ENCODE measurements around the gene SVIP. TPM values are rescaled to one million over a fixed set of nuclear protein-coding genes. Genes with fewer than 3 reads are reported as not detected.
A peak's percentile ranks its signal among the peaks of the same experiment; 100 is the strongest.

The SVIP gene
- 10 to 100 TPM; 40.2 to 46.0 (median 43.8) TPM for polyA plus RNA-seq (ENCODE audit: insufficient read length in 3 of 3)

- peak; percentile 72 to 83 (median 80) for DNase-seq (ENCODE audit: low read depth in 3 of 3, low spot score in 2 of 3)
Measured at GRCh38 chr11:22829231-22830081, at the start of gene SVIP. TSS of gene SVIP (minus strand) at chr11:22829801. CDS start at chr11:22829748, 53 bp downstream.

- no peak for DNase-seq (ENCODE audit: low read depth in 3 of 3, low spot score in 2 of 3)
Measured at GRCh38 chr11:22878604-22879003, 49.0 kb upstream of the SVIP start.

- no peak for DNase-seq (ENCODE audit: low read depth in 3 of 3, low spot score in 2 of 3)
Measured at GRCh38 chr11:22878039-22878438, 48.4 kb upstream of the SVIP start.

- peak; percentile 61 to 72 (median 68) for DNase-seq (ENCODE audit: low read depth in 3 of 3, low spot score in 2 of 3)
Measured at GRCh38 chr11:22875869-22876473, 46.4 kb upstream of the SVIP start.

GRCh38 chr11:22869325-22869724, 39.7 kb upstream of the SVIP start:
- no peak for DNase-seq (ENCODE audit: low read depth in 3 of 3, low spot score in 2 of 3)

GRCh38 chr11:22860241-22860640, 30.6 kb upstream of the SVIP start, which contains the start of gene CCDC179:
TSS of gene CCDC179 (minus strand) at chr11:22860474. CDS start at chr11:22860421, 53 bp downstream.
- no peak for DNase-seq (ENCODE audit: low read depth in 3 of 3, low spot score in 2 of 3)

GRCh38 chr11:22859756-22860155, 30.2 kb upstream of the SVIP start:
- no peak for DNase-seq (ENCODE audit: low read depth in 3 of 3, low spot score in 2 of 3)

- DNase-seq (ENCODE audit: low read depth in 3 of 3, low spot score in 2 of 3) = no peak
Measured at GRCh38 chr11:22851477-22851876, 21.9 kb upstream of the SVIP start.

- no peak for DNase-seq (ENCODE audit: low read depth in 3 of 3, low spot score in 2 of 3)
Measured at GRCh38 chr11:22846726-22847125, 17.1 kb upstream of the SVIP start.

GRCh38 chr11:22832315-22833015, 2.9 kb upstream of the SVIP start:
- no peak for DNase-seq (ENCODE audit: low read depth in 3 of 3, low spot score in 2 of 3)

GRCh38 chr11:22830082-22830414, 447 bp upstream of the SVIP start:
- DNase-seq (ENCODE audit: low read depth in 3 of 3, low spot score in 2 of 3) = no peak

- no peak for DNase-seq (ENCODE audit: low read depth in 3 of 3, low spot score in 2 of 3)
Measured at GRCh38 chr11:22828373-22828772, 1.2 kb downstream of the SVIP start.

- no peak for DNase-seq (ENCODE audit: low read depth in 3 of 3, low spot score in 2 of 3)
Measured at GRCh38 chr11:22822203-22822602, 7.4 kb downstream of the SVIP start.

GRCh38 chr11:22809893-22810292, 19.7 kb downstream of the SVIP start:
- DNase-seq (ENCODE audit: low read depth in 3 of 3, low spot score in 2 of 3) = no peak

GRCh38 chr11:22808571-22809197, 20.9 kb downstream of the SVIP start:
- DNase-seq (ENCODE audit: low read depth in 3 of 3, low spot score in 2 of 3) = no peak

GRCh38 chr11:22807855-22808570, 21.6 kb downstream of the SVIP start:
- no peak for DNase-seq (ENCODE audit: low read depth in 3 of 3, low spot score in 2 of 3)

- no peak for DNase-seq (ENCODE audit: low read depth in 3 of 3, low spot score in 2 of 3)
Measured at GRCh38 chr11:22807391-22807790, 22.2 kb downstream of the SVIP start.

- DNase-seq (ENCODE audit: low read depth in 3 of 3, low spot score in 2 of 3) = no peak
Measured at GRCh38 chr11:22802861-22803260, 26.7 kb downstream of the SVIP start.

GRCh38 chr11:22800482-22800881, 29.1 kb downstream of the SVIP start:
- no peak for DNase-seq (ENCODE audit: low read depth in 3 of 3, low spot score in 2 of 3)

- DNase-seq (ENCODE audit: low read depth in 3 of 3, low spot score in 2 of 3) = no peak
Measured at GRCh38 chr11:22798901-22799300, 30.7 kb downstream of the SVIP start.
